GM21528 (cell line): ENCODE data around the gene TRIM9.
"Not testable (repeated sequence)": the region's sequence is repeated elsewhere in the genome, so short reads cannot be mapped to it uniquely, and the experiment has no call there.

ENCODE experiments used
- ATAC-seq: cut with Tn5 transposase; IDR thresholded peaks from one replicate; pipeline ENCODE4 v1.9.1; 2021; ENCODE audit warnings: mild to moderate bottlenecking, moderate library complexity; ENCODE audit not compliant: unreplicated experiment, low FRiP score

Gene TRIM9

DNA sequence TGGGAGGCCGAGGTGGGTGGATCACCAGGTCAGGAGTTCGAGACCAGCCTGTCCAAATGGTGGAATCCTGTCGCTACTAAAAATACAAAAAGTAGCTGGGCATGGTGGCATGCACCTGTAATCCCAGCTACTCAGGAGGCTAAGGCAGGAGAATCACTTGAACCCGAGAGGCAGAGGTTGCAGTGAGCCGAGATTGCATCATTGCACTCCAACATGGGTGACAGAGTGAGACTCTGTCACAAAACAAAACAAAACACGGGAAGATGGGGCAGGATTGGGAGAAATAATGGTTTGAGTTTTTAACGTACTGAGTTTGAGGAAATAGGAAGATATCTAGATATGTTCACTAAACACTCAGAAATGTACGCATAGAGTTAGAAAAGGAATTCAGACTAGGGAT is 153.3 kb downstream of the TRIM9 start:
- ATAC-seq = not testable (repeated sequence)

GRCh38 chr14:50941151-50941550 is 153.8 kb downstream of the TRIM9 start:
- ATAC-seq = no peak

GRCh38 chr14:50937800-50938199 is 157.1 kb downstream of the TRIM9 start:
- no peak for ATAC-seq

GRCh38 chr14:50937325-50937724 is 157.6 kb downstream of the TRIM9 start:
- no peak for ATAC-seq

- no peak for ATAC-seq
Observed at GRCh38 chr14:50936882-50937281, 158.0 kb downstream of the TRIM9 start.

- ATAC-seq = no peak
Observed at GRCh38 chr14:50936016-50936340, 158.9 kb downstream of the TRIM9 start.

DNA sequence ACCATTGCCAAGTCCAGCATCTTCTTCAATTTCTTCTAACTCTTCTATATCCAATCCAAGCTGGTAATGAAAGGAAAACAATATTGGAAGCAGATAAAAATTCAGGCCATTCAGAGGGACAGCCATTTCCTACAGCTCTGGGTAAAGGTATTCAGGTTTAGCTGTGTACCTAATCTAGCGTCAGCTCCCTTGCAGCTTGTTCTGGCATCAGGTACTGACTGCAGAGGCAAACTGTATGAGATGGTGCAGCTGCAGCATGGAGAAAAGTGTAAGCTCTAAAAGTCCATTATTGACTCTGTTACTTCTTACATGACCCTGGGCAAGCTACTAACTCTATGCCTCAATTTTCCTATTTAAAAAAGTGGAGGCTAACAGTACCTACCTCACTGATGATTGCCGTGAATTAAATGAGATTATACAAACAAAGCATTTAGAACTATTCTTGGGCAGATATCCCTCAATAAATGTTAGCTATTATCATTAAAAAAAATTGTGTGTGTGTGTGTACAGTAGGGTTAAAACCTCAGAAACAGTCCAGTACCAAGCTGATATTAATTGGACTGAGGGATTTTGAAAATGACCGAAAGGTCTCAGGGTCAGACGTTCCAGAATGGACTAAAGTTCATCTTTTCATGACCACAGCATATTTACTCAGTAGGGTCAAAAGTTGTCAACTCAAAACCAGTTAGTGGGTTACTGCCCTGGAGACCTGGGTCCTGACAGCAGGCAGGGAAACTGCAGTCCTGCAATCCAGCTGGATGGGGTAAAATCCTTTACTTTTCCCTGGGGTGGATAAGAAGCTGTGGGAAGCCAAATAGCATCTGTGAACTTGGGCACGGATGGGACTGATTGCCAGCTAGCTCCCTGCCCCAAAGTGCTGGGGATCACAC is 159.5 kb downstream of the TRIM9 start:
- ATAC-seq = no peak

DNA sequence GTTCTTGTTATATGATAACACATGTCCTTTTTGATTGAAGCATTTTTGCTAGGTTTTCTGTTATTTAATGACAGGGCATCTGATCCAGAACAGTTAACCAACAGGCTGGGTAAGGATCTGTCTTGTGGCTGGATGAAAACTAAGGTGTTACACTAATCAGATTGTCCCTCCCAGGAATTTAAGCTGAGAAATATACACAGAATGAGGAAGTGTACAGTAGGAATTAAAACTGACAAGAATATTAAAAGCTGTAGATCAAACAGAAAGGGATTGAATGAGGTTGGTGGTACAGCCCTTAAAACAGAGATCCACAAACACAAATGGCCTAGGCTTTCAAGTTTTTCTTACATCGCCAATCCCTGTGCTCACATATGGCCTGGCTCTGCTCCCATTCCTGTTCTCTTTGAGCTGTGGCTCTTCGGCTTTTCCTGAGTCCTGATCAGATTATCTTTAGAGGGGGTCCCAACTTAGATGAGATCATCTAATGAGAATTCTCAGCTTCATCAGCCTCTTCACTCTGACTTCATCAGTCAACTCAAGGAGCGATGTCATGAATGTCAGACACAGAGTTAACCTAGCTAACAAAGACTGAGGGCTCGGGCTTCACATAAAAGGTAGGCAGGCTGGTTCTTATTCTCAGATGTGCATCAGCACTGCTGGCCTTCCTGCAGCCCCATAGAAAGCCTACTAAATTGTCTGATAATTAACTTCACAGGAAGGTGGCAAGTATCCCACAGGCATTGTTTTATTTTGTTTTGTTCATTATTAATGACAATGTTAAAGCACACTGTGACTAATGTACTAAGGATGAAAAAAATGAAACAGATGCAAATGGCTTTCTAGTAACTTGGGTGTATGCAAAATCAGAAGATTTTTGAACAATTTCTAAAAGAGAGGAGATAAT is 162.1 kb downstream of the TRIM9 start:
- no peak for ATAC-seq

DNA sequence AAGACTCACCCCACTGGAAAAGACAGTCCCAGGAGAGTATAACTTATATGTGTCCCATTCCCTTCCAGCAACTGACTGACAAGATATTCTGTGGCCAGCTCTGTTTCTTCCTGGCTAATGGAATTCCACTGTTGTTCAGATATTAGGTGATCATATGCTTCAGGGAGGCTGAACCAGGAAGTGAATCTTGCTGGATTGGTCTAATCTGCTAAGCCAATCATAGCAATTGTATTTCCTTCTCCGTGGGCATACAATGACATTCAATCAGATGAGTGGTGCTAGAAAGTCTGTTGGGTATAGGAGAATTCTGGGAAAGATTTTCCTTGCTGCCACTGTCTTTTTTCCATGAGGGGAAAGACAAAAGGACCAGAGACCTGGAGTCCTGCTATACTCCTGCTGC is 162.7 kb downstream of the TRIM9 start:
- no peak for ATAC-seq

GRCh38 chr14:50931559-50931958 is 163.3 kb downstream of the TRIM9 start:
- ATAC-seq = no peak

- no peak for ATAC-seq
Observed at GRCh38 chr14:50929506-50929905, 165.4 kb downstream of the TRIM9 start.

DNA sequence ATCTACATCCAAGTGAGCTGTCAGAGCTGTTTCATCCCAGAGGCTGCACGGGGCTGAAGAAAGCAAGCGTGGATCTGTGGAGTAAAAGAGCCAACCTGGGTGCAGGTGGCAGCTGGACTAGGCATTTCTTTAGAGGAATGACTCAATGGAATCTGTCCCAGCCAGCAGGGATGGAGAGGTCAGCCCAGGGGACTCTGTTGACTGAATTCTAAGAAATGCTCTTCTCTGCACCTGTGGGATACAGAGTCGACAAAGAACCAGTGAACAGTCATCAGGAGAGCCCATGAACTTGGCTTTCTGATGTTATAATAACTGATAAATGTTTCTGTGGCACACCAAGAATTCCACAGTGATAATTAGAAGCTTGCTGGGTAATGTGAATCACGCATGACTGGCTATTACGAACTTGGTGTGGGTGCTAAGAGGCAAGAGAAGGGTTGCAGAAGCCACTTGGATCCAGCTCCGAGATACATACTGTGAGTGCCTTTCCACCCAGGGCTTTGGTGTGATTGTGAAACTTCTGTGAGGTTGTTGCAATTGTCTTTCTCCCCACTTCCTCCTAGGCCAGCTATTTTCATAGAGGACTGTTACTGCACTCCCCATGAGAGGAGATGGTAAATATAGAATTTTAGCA is 166.8 kb downstream of the TRIM9 start:
- ATAC-seq = no peak

GRCh38 chr14:50926851-50927386 is 168.0 kb downstream of the TRIM9 start:
- no peak for ATAC-seq
